Inflammatory macrophage treated with lipopolysaccharide for 4 hours (primary cell): ENCODE results near the gene CDC16.

ENCODE experiments used
- DNase-seq: peaks from one replicate; pipeline ENCODE4 v3.0.0-alpha.2; 2020

CDC16 gene

GRCh38 chr13:114264886-114265611 lies 30.4 kb downstream of the CDC16 start:
- DNase-seq = no peak

- DNase-seq = no peak
These were observed 31.5 kb downstream of the CDC16 start for GRCh38 chr13:114266241-114266640.

DNA sequence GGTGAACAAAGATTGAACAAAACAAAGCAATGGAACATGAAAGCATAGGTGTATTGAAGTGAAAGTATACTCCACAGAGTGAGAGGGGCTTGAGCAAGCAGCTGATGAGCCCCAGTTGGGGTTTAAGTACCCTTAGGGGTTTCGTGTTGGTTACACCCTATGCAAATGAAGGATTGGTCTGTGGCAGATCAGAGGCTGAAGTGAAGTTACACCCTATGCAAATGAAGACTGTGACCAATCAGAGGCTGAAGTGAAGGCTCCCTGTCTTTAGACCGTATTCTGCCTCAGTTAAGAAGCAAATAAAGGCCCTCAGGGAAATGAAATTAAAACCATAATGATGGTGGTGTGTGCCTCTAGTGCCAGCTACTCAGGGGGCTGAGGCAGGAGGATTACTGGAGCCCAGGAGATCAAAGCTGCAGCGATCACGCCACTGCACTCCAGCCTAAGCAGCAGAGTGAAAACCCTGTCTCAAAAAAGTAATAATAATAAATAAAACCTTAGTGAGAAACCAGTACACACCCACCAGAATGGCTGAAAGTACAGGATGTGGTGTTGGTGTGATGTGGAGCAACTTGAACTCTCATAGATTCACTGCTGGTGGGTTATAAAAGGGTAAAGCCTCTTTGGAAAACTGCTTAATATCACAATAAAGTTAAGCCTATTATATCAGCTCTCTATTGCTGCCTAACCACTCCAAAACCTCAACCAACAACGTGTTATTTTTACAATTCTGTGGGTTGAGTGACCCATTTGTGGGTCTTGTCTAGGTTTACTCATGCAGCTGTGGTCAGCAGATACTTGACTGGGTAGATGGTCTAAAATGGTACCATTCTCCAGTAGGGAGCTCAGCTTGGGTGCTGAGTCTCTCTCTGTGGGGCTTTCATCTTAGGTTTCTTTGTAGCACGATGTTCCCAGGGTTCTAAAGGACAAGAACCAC lies 33.9 kb downstream of the CDC16 start:
- DNase-seq = no peak

GRCh38 chr13:114269281-114269770 lies 34.6 kb downstream of the CDC16 start:
- DNase-seq = no peak

DNA sequence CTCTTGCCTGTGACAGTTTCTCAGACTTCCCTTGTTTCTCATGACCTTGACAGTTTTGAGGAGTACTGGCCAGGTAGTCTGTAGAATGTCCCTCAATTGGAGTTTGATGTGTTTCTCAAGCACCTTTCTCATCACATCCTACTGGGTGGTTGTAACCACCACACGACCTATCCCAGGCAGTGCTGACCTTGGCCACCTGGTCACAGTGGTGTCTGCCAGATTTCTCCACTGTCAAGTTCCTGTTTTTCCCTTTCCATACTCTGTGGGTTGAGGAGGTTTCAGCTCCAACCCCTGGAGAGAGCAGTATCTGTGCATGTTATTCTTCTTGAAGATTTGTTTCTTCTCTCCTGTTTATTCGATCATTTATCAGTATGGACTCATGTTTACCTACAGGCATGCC lies 38.3 kb downstream of the CDC16 start:
- DNase-seq = no peak

DNA sequence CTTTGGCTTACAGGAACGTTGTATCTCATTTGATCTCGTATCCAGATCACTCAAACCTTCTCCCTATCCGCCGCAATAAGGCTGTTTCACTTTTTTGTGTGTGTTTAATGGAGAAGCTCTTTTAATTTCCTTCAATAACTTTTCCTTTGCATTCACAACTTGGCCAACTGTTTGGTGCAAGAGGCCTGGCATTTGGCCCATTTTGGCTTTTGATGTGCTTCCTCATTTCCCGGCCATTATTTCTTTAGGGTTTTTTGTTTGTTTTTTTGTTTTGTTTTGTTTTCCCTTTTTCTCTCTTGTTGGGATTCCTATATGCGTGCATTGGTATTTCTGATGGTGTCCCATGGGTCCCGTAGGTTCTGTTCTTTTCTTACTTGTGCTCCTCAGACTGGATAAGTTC lies 40.6 kb downstream of the CDC16 start:
- peak; percentile 30 for DNase-seq

- DNase-seq = no peak
These were observed 44.4 kb downstream of the CDC16 start for GRCh38 chr13:114279146-114279545.

DNA sequence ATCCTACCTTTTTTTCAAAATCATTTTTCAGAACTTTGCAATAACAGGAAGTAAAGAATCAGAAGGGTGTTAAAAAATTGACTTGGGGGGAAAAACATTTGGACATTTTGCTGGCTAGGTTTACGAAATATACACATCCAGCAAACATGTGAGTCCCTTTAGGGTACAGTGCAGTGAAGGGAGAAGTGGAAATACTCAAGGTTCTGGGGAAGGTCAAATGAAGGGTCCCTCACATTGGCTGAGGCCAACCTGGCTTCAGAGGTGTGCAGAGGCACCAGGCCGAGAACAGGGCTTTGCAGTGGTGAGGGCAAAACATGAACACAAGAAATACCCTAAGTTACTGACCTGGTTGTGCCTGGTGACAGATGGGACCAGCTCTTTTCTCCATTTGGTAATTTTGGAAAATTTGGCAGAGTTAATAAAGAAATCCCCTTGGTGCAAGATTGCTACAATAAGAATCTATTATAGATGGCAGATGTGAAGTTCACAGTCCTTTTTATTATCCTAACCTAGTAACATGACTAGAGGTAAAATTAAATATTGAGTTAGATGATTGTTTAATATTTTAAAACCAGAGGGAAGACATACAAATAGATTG lies 45.2 kb downstream of the CDC16 start:
- peak; percentile 26 for DNase-seq

DNA sequence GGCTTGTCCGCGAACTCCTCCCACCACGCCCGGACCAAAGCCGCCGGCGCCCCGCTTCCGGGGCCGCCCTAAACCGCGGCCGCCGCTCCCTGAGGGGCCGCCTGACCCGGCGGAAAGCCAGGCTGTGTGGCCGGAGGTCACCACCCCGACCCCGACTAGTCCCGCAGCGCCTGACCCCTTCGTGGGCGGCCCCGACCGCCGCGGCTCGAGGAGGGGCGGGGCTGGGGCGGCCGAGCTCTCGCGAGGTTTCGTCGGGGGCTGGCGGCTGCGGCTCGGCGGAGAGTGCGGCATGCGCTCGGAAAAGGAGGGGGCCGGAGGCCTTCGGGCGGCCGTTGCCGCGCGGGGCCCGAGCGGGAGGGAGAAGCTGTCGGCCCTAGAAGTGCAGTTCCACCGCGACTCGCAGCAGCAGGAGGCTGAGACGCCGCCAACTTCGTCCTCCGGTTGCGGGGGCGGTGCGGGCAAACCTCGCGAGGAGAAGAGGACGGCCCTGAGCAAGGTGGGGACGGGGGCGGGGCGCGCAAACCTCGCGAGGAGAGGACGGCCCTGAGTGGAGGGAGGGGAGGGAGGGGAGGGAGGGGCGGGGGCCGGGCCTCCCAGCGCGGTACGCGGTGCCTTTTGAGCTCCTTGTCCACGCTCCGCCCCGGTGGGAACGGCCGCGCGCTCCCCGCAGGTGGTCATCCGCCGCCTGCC lies 46.8 kb downstream of the CDC16 start, which contains the start of gene UPF3A:
UPF3A (plus strand) TSS at position 251 of the 690 bp plus-strand sequence; CDS start at position 290, 39 bp downstream.
- peak; percentile 93 for DNase-seq

- DNase-seq = peak; percentile 70
These were observed 47.5 kb downstream of the CDC16 start for GRCh38 chr13:114282041-114282670.

DNA sequence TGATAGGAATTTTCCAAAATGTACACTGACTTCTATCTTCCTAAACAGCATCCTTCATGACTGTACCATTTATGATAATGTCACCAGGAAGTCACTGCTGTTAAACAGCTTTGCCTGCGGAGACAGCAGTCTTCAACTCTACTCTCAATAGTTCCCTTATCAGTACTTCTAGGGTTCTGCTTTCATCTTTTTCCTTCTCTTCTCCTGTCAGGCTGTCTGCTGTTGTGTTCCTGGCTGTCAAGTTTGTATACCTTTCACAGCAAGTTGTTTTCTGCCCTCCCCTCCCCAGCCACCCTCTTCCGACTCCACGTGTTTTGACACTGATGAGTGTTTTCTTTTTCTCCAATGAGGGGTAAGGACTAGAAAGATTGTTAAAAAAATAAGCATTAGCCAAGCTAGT lies 48.9 kb downstream of the CDC16 start:
- peak; percentile 10 for DNase-seq

DNA sequence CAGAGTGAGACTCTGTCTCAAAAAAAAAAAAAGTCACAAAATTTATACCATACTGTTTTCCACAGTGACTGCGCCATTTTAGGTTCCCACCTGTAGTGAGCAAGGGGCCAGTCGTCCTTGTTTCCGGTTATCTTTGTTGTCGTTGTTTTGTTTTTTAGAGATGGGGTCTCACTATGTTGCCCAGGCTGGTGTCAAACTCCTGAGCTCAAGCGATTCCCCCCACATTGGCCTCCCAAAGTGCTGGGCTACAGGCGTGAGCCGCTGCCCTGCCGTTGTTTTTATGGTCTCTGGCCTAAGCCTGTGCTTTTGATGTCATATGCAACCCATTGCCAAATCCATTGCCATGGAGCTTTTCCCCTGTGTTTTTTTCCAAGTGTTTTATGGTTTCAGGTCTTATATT lies 50.0 kb downstream of the CDC16 start:
- DNase-seq = no peak

- no peak for DNase-seq
These were observed 50.6 kb downstream of the CDC16 start for GRCh38 chr13:114285166-114285808.

GRCh38 chr13:114286808-114287207 lies 52.1 kb downstream of the CDC16 start:
- DNase-seq = no peak

DNA sequence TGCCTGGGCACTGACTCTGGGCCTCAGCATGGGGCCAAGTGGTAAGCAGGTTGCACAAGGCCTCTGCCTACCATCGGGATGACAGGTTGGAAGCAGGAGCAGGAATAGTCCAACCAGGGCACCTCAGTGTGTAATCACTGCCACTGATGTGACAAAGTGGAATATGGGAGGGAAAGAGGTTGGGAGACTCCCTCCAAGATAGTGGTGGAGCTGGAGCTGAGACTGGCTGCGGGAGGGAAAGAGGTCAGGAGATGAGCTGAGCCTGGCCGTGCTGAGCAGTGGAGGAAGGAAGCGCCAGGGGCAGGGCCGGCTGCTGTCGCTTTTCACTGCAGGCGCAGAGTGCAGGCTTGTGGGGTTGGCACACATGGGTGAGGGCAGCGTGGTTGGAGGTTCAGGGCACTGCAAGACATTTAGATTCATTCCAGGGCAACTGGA lies 53.5 kb downstream of the CDC16 start:
- DNase-seq = no peak

DNA sequence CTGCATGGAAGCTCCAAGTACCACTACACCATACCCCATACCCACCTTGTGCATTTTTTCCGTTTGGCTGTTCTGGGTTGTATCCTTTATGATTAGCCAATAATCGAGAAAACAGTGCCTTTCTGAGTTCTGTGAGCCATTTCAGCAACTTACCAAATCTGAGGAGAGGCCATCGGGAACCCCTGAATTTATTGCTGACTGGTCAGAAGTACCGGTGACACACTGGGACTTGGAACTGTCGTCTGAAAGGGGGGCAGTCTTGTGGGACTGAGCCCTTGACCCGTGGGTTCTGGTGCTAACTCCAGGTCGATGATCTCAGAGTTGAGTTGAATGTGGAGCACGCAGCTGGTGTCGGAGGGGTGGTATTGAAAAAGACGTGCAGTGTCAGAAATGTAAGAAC lies 61.8 kb downstream of the CDC16 start:
- no peak for DNase-seq

DNA sequence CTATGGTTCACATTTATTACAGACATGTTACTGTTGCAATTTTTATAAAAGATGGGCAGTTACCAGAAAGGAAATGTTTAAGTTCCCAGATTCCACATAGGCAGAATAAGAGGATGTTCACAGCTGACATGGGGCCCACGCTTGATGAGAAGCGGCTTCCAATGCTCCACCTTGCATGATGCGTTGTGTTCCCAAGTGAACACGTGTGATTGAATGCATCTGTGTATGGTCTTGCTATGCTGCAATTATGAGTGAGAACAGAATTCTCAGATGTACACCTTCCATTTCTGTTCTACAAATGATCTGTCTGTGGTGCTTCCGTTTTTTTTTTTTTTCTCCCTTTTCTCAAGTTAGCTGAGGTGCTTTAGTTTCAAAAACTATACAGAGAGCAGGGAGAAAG lies 62.2 kb downstream of the CDC16 start:
- DNase-seq = no peak

DNA sequence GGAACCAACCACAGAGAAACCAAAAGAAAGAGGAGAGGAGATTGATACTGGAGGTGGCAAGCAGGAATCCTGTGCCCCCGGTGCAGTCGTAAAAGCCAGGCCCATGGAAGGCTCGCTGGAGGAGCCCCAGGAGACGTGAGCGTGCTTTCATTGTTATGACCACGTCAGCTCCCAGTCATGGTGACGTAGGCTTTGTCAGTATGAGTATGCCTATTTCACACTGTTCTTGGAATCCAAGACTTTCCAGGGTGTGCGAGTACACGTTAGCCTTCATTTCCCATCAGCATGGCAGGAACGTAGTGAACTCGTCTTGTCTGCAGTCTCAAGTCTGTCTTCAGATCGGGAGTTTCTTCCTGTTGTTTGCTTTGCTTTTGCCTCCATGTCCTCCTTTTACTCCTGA lies 64.2 kb downstream of the CDC16 start:
- DNase-seq = no peak

- no peak for DNase-seq
These were observed 65.1 kb downstream of the CDC16 start for GRCh38 chr13:114299604-114300305.

DNA sequence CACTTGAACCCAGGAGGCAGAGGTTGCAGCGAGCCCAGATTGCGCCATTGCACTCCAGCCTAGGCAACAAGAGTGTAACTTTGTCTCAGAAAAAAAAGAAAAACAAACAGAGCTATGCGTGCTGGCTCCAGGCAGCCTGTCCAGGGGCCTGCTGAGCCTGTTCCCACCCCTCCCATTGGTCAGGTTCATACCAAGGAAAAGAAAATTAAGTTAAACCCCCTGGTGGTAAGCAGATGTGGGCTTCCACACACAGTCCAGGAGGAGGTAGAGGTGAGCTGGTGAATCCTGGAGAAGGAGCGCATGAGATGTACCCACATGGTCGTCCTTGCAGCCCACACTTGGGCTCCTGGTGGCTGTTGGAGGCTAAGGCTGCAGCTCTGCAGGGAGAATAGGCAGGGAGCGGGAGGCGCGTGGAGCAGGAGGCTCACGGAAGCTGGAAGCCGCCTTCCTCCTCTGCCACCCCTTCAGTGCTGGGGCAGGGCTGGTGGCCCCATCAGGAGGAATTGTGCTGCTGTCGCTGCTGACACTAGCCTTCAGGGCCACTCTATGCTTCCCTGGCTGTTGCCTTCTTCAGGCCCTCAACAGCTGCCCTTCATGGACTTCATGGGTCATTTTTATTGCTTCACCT lies 69.1 kb downstream of the CDC16 start:
- no peak for DNase-seq
